ENCODE results near the gene MSH5. TPM values are rescaled to one million over a fixed set of nuclear protein-coding genes. Genes with fewer than 3 reads are reported as not detected.

Gene MSH5
- total and polyA plus RNA-seq, 2 of the 13 experiments (the other 11 are each of a cell fraction or from before 2014, with no cell fraction given): 10.2 to 38.7 TPM

DNA sequence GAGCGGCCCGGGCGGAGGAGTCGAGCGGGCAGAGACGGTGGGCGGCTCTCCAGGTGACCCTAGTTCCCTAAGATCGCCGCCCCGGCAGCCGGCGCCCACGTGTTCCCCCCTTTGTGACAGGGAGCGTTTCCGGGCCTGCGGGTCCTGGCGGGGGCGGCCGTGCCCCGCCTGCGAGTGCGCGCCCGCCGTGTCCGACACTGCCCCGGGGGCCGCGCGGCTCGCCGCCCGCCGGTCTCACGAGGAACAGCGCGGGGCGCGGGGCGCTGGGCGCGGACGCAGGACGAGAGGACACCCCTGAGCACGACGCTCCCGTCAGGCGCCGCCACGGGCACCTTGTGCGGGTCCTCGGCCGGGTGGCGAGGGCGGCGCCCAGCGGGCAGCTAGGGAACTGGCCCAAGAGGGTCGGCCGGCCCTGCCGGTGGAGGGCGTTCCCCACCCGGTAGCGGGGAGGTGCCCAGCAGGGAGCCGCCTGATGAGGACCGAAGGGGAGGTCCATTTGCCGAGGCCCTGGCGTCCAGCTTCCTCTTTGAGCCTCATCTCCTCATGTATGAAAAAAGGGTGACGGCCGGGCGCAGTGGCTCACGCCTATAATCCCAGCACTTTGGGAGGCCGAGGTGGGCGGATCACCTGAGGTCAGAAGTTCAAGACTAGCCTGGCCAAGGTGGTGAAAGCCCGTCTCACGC, 56.0 kb downstream of the MSH5 start, which contains the start of gene VARS1 (continued):
- TF ChIP-seq, protein P1, sequence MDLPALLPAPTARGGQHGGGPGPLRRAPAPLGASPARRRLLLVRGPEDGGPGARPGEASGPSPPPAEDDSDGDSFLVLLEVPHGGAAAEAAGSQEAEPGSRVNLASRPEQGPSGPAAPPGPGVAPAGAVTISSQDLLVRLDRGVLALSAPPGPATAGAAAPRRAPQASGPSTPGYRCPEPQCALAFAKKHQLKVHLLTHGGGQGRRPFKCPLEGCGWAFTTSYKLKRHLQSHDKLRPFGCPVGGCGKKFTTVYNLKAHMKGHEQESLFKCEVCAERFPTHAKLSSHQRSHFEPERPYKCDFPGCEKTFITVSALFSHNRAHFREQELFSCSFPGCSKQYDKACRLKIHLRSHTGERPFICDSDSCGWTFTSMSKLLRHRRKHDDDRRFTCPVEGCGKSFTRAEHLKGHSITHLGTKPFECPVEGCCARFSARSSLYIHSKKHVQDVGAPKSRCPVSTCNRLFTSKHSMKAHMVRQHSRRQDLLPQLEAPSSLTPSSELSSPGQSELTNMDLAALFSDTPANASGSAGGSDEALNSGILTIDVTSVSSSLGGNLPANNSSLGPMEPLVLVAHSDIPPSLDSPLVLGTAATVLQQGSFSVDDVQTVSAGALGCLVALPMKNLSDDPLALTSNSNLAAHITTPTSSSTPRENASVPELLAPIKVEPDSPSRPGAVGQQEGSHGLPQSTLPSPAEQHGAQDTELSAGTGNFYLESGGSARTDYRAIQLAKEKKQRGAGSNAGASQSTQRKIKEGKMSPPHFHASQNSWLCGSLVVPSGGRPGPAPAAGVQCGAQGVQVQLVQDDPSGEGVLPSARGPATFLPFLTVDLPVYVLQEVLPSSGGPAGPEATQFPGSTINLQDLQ (CRISPR knock-in tag; IDR thresholded peaks at IDR 0.05): 0 out of 2 replicates have a peak, but pooled peaks have one; percentile 16
- TF ChIP-seq MLLT10 (CRISPR knock-in tag; IDR thresholded peaks at IDR 0.05): no peak
- TF ChIP-seq ZMYM3 (CRISPR knock-in tag; IDR thresholded peaks at IDR 0.05): peak; percentile 94
- TF ChIP-seq, protein P2, sequence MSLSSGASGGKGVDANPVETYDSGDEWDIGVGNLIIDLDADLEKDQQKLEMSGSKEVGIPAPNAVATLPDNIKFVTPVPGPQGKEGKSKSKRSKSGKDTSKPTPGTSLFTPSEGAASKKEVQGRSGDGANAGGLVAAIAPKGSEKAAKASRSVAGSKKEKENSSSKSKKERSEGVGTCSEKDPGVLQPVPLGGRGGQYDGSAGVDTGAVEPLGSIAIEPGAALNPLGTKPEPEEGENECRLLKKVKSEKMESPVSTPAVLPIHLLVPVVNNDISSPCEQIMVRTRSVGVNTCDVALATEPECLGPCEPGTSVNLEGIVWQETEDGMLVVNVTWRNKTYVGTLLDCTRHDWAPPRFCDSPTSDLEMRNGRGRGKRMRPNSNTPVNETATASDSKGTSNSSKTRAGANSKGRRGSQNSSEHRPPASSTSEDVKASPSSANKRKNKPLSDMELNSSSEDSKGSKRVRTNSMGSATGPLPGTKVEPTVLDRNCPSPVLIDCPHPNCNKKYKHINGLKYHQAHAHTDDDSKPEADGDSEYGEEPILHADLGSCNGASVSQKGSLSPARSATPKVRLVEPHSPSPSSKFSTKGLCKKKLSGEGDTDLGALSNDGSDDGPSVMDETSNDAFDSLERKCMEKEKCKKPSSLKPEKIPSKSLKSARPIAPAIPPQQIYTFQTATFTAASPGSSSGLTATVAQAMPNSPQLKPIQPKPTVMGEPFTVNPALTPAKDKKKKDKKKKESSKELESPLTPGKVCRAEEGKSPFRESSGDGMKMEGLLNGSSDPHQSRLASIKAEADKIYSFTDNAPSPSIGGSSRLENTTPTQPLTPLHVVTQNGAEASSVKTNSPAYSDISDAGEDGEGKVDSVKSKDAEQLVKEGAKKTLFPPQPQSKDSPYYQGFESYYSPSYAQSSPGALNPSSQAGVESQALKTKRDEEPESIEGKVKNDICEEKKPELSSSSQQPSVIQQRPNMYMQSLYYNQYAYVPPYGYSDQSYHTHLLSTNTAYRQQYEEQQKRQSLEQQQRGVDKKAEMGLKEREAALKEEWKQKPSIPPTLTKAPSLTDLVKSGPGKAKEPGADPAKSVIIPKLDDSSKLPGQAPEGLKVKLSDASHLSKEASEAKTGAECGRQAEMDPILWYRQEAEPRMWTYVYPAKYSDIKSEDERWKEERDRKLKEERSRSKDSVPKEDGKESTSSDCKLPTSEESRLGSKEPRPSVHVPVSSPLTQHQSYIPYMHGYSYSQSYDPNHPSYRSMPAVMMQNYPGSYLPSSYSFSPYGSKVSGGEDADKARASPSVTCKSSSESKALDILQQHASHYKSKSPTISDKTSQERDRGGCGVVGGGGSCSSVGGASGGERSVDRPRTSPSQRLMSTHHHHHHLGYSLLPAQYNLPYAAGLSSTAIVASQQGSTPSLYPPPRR (CRISPR knock-in tag; IDR thresholded peaks at IDR 0.05; ENCODE audit: borderline replicate concordance): peak; percentile 56; the same call in 1 of the 2 replicates
- no peak for TF ChIP-seq RBM22 (optimal IDR thresholded peaks at IDR 0.05; ENCODE audit: low read length)
- TF ChIP-seq DMAP1 (CRISPR knock-in tag; IDR thresholded peaks at IDR 0.05): peak; percentile 96
- TF ChIP-seq, protein P3, sequence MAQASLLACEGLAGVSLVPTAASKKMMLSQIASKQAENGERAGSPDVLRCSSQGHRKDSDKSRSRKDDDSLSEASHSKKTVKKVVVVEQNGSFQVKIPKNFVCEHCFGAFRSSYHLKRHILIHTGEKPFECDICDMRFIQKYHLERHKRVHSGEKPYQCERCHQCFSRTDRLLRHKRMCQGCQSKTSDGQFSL (CRISPR knock-in tag; IDR thresholded peaks at IDR 0.05): 0 out of 2 replicates have a peak, but pooled peaks have one; percentile 43
- TF ChIP-seq FLYWCH1 (CRISPR knock-in tag; IDR thresholded peaks at IDR 0.05): no peak
- no peak for TF ChIP-seq REL (CRISPR knock-in tag; conservative IDR thresholded peaks at IDR 0.05)
- TF ChIP-seq, protein P4, sequence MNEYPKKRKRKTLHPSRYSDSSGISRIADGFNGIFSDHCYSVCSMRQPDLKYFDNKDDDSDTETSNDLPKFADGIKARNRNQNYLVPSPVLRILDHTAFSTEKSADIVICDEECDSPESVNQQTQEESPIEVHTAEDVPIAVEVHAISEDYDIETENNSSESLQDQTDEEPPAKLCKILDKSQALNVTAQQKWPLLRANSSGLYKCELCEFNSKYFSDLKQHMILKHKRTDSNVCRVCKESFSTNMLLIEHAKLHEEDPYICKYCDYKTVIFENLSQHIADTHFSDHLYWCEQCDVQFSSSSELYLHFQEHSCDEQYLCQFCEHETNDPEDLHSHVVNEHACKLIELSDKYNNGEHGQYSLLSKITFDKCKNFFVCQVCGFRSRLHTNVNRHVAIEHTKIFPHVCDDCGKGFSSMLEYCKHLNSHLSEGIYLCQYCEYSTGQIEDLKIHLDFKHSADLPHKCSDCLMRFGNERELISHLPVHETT (CRISPR knock-in tag; conservative IDR thresholded peaks at IDR 0.05): peak; percentile 86
- 0 out of 2 replicates have a peak, but pooled peaks have one; percentile 65 for TF ChIP-seq ARID2 (CRISPR knock-in tag; IDR thresholded peaks at IDR 0.05; ENCODE audit: borderline replicate concordance)
- TF ChIP-seq ZNF101 (CRISPR knock-in tag; IDR thresholded peaks at IDR 0.05; ENCODE audit: borderline replicate concordance, low read depth): no peak
- TF ChIP-seq SIX4 (CRISPR knock-in tag; IDR thresholded peaks at IDR 0.05): no peak
- no peak for TF ChIP-seq ZNF670 (CRISPR knock-in tag; IDR thresholded peaks at IDR 0.05; ENCODE audit: borderline replicate concordance)
- peak; percentile 84 for TF ChIP-seq GATAD1 (CRISPR knock-in tag; IDR thresholded peaks at IDR 0.05)
- peak; percentile 82; the same call in 1 of the 2 replicates for TF ChIP-seq ELF4 (CRISPR knock-in tag; IDR thresholded peaks at IDR 0.05; ENCODE audit: borderline replicate concordance)
- TF ChIP-seq, protein P5, sequence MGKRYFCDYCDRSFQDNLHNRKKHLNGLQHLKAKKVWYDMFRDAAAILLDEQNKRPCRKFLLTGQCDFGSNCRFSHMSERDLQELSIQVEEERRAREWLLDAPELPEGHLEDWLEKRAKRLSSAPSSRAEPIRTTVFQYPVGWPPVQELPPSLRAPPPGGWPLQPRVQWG (CRISPR knock-in tag; IDR thresholded peaks at IDR 0.05; ENCODE audit: borderline replicate concordance, low read depth): no peak
- peak; percentile 95 for TF ChIP-seq ZNF567 (CRISPR knock-in tag; IDR thresholded peaks at IDR 0.05; ENCODE audit: borderline replicate concordance)
- no peak for TF ChIP-seq ZBTB21 (CRISPR knock-in tag; IDR thresholded peaks at IDR 0.05)
- peak; percentile 93 for TF ChIP-seq ERF (CRISPR knock-in tag; IDR thresholded peaks at IDR 0.05)

Measured in HepG2 (cell line).